H4 (cell line): Measurements from ENCODE around the gene CORO2B. TPM values are rescaled to one million over a fixed set of nuclear protein-coding genes. Genes with fewer than 3 reads are reported as not detected.

Source experiments
- DNase-seq: peaks from one replicate; pipeline ENCODE4 v3.0.0-alpha.2; 2015; ENCODE audit warnings: low spot score
- total RNA-seq: library from RNA; depleted of rRNA; stranded (reverse); fragments of >200 nt; shearing (Covaris generic); gene quantifications from 2 replicates; pipeline ENCODE4 v1.2.3, GENCODE V29; 2014

CORO2B gene
- total RNA-seq, 1 experiment from 2014 or later = 0.64 TPM

GRCh38 chr15:68574046-68574445 is 4.7 kb upstream of the CORO2B start:
- DNase-seq = no peak

GRCh38 chr15:68574629-68575028 is 4.2 kb upstream of the CORO2B start:
- no peak for DNase-seq

DNA sequence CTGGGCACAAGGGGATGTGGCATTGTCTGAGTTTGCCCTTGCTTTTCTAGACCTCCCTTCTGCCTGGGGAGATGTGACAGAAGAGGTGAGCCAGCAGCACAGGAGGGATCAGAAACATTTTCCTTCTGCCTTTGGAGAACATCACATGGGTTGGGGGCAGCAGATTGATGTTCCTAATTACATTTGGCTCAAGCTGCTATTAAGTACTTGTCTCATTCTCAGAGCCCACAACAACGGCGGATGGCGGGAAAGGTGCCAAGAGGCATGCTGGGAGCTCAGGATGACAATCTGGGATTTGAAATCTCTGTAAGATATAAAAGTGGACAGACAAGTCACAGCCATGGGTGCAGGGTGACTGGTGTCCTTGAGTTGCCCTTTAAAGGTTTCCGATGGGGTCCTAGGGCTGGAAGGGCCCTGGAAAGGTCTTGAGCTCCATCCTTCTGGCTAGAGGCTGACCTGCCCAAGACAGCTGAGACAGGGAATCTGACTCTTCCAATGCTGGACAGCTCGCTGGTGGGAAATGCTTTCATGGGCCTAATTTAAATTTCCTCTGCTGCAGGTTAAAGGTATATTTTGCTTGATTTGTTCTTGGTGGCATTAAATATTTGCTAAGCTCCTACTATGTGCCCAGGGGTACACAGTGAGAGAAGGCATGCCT is 2.4 kb upstream of the CORO2B start:
- no peak for DNase-seq

DNA sequence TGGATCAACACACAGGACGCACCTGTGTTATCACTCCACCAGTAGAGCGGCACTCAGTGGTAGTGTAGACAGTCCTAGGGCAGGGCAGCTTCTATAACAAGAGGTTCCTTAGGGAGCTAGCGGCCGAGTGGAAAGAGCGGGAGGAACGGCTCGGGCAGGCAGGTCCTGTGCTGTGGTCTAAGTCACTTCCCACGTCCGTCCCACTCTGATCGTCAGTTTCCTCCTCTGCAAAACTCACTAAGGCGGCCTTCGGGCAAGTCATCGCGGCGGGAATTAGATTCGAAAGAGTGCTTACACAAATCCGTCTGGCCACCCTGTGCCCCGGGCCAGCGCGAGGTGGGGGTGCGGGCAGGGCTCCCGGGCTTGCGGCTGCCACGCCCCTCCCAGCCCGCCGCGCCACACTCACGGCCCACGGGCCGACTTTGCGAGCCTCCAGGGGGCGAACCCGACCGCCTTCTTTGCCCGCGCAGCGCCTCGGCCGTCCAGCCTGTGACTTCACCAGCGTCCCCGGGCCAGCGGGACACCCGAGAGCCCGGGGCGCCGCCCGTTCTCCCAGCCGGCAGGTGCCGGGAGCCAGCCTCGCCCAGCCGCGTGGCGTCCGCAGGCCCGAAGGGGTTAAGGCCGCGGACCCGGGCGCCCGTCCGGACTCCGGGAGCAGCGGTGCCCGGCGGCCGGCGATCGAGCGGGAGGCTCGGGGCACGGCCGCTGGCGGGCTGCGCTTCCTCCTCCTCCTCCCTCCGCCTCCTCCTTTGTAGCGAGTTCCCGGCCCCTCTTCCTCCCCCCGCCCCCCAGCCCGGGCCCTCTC is 416 bp upstream of the CORO2B start:
- DNase-seq = peak; percentile 21

DNA sequence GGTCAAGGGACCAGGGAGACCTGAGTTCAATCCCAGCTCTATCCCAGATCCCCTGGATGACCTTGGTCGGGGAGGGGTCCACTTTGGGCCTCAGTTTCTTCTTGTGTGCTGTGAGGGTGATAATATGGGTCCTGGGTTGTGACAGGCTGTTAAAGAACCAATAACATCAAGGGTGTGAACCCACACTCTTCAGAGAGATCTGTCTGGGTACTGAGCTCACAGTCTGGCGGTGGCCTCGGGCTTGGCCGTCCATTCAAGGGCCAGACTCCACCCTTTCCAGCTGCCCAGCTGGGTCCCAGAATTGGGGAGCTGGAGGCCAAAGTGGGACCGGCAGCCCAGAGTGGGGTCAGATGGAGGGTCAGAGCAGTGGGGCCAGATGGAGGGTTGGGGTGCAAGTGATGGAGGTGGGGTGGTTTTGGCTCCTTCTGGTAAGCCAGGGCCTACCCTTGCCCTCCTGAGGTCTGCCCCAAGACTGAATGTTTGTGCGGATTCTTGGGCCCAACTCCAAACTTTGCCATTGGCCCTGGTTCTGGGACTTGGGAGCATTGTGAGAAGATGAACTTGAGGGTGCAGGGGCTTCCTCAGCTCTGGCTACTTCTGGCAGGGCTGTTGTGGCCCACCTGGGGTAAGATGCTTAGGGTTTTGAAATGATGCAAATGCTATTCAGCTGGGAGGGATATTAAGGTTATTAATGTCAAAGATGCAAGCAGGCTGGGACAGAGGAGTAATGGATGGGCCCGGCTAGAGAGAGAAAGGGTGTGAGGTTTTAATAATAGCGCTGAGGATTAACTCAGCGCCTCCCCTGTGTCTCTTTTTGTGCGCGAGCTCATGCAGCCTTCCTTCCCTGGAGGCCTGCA is 1.5 kb downstream of the CORO2B start:
- no peak for DNase-seq

GRCh38 chr15:68580883-68581155 is 2.0 kb downstream of the CORO2B start:
- DNase-seq = no peak

DNA sequence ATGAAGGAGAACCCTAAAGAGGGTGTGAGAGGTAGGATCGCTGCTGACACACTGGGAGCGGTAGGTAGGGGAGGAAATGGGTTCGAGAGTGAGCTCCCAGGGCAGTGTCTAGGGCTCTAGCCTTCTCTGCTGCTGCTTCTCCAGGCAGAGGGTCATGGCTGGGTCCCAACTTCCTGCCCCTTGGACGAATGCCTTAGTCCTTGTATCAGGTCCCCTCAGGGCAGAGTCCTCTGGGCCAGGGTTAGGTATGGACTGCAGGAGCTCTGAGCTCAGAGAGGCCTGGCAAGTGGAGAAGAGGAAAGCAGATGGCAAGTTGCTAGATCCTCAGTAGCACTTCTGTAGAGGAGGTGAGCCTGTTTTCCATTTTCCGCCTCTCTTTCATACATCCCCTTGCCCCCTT is 2.9 kb downstream of the CORO2B start:
- DNase-seq = no peak

DNA sequence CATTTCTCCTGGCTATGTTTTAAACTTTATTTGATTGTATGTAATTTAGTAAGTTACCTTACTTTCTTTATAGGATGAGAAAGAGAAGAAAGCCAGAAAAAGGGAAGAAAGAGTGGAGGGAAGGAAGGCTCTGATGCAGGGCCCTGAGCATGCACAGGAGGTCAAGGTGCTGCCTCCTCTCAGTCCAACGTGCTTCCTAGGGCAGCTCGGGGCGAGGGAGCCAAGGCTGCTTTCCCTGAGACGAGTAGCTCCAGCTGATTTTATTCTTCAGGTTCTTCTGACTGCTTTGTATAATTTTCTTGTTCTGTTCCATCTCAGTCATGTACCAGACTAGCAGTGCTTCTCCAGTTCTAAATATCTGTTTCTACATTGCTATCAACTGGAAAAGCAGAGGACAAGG is 3.4 kb downstream of the CORO2B start:
- DNase-seq = no peak

DNA sequence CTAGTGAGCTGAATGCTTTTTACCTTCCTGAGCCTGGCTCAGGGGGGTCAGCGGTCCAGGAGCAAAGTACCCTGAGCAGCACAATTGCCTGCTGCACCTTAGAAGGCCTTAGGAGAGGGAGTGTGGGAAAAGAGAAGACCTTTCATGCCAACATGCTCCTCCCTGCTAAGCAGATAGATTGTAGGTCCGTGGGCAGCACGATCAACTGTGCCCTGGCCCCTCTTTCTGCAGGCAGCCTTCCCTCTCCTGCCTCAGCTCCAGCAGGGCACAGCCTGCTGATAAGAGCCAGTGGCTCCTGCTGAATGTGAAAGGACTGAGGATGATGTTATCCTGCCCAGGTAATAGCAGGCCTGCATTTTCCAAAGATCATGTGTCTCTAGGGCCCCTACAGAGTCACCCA is 4.1 kb downstream of the CORO2B start:
- DNase-seq = no peak

- DNase-seq = no peak
These were observed 4.5 kb downstream of the CORO2B start for GRCh38 chr15:68583321-68583720.

- DNase-seq = no peak
These were observed 5.4 kb downstream of the CORO2B start for GRCh38 chr15:68583936-68584755.

DNA sequence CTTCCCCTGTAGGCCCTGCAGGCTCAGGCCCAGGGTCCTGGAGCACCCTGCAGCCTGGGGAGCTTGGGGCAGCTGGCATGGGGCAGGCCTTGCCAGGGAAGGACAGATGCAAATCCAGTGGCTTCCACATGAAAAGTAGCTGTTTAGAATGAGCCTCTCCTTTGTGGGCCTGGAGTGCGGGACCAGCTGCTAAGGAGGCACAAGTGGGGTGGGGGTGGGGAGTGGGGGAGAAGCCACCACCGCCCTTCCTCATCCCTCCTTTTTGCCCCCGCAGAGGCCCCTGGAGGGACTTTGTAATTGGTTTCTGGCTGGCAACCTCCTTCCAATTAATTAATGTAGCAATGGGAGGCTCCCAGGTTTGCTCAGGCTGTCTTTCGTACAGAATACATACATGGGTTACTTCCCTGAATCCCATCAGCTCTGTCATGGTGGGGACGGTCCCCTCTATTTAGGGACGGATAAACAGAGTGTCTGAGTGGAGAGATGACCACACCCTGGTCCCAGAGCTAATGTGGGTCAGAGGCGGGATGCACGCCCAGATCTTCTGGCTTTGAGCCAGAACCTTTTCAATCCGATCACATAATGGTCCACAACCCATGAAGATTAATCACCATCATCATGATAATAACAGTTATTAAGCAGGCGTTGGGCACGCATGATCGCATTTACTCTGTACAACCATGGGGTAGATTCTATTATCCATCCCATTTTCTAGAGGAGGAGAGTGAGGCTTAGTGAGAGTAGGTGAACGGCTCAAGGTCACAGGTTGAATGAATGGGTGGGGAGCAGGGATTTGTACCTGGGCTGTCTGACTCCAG is 6.2 kb downstream of the CORO2B start:
- DNase-seq = no peak

DNA sequence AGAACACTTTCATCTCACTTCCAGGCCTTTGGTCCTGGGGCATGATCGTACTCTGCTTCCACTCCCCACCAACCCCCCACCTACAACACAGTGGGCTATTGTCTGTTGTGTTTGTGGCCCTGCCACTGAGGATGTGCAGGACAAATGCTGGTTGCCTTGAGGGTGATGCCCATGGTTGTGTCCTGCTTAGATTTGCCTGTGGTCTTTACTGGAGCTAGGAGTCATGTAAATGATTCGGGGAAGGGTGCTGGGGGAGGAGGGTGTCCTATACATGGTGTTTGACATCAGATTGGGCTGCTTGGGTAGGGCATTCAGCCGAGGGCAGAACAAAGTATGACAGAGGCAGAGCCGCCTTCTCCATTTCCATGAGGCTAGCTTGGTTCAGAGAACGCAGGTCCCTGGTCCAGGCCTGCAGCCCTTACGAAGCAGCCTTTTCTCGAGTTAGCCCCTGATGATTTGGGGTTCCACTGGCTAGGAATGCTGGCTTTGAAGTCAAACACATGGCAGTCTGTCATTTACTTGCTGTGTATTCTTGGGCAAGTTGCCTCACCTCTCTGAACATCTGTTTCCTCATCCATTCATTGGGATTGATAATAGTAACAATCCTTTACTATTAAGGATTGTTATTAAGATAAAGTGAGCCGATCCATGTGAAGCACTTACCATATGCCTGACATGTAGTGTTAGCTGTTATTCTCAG is 6.9 kb downstream of the CORO2B start:
- no peak for DNase-seq

GRCh38 chr15:68586274-68586961 is 7.6 kb downstream of the CORO2B start:
- no peak for DNase-seq

GRCh38 chr15:68587769-68588385 is 9.1 kb downstream of the CORO2B start:
- no peak for DNase-seq

- no peak for DNase-seq
These were observed 10.3 kb downstream of the CORO2B start for GRCh38 chr15:68589053-68589452.

DNA sequence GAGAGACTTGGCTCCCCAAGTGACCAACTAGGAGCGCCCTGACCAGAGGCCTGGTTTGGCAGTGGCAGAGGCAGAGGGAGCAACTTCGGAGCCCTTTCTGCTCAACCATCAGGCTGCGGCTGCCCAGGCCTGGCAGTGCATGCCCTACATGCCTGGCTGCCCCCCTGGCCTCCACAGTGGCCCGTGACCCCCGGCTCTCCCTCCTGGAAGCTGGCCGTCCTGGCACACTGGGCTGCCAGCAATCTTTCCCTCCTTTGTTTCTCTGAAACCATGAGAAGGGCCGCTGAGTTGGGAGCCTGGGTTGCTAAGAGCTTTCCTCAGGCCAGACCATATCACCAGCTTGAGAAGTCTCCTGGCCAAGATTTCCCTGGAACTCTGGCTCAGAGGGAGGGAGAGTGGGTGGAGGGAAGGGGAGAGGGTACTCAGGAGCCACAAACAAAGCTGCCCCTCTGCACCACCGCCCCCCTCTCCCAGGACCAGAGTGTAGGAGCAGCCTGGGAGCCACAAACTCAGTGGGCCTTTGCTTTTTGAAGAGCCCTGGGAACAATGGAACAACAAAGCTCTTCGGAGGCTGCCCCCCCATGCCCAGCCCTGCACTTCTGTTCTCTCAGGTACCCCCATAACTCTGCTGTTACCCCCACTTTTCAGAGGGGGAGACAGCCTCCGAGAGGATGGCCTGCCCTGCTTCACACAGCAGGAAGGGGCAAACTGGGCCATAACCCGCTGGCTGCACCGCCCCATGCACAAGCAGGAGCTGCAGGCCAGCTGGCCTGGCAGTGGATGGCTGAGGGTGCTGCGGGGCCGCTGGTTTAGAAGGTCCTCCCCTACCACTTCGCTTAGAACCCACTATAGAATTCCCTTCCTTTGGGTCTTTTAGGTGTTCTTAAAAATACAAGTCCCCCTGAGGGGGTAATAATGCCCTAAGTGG is 11.3 kb downstream of the CORO2B start:
- no peak for DNase-seq

DNA sequence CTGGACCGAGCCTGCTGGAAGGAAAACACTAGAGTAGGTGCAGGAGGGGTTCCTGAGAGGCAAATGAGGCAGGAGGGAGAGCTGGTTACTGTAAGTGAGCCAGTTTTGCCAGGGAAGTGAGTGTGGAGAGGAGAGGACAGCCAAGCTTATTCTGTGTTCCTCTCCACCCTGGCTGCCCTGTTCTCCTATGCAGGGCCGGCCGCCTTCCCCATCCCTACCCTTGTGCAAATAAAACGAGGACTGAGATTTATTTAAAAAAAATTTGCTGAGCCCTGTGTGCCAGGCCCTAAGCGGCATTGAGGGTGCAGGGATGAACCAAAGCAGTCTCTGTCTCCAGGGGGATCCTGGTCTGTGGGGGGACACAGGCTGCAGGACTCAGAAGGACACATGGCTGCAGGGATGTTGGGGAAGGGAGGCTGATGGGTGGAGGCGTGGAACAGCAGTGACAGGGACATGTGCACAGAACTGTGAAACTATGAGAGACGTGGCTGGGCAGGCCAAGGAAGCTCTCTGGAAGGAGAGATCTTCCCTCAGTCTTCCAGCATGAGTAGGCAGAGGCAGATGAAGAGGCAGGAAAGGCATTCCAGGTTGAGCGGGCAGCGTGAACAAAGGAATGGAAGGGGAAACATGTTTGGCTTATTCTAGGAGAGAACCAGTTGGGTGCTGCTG is 12.1 kb downstream of the CORO2B start:
- DNase-seq = no peak
